Activated CD8-positive, alpha-beta T cell treated with anti-CD3 and anti-CD28 coated beads for 36 hours (primary cell): Measurements from ENCODE around the gene GMCL2. TPM values are rescaled to one million over a fixed set of nuclear protein-coding genes. Genes with fewer than 3 reads are reported as not detected.
A peak's percentile ranks its signal among the peaks of the same experiment; 100 is the strongest.
"Not testable (repeated sequence)": the region's sequence is repeated elsewhere in the genome, so short reads cannot be mapped to it uniquely, and the experiment has no call there.

ENCODE experiments used
- ATAC-seq: fragments of 200-7000 bp; cut with Tn5 transposase; one replicate; pipeline ENCODE4 v1.10.0; 2021; ENCODE audit warnings: mild to moderate bottlenecking, moderate library complexity
- CTCF ChIA-PET: fragments of 350-600 bp; sonication (Branson Sonifier 250); formaldehyde crosslinking; loops from one replicate; lab custom pipeline; 2021; ENCODE audit warnings: antibody characterized with exemption; lab: Charles Lee
- POLR2A ChIA-PET: fragments of 350-600 bp; sonication (Branson Sonifier 250); formaldehyde crosslinking; loops from one replicate; lab custom pipeline; 2021; ENCODE audit warnings: antibody characterized with exemption; lab: Charles Lee
- DNase-seq: peaks from one replicate; pipeline ENCODE4 v3.0.0-alpha.2; 2020
- H3K27ac Mint-ChIP-seq: one replicate; pipeline ENCODE4 v1.8.0; 2021; ENCODE audit warnings: mild to moderate bottlenecking, mixed read lengths
- H3K27me3 Mint-ChIP-seq: one replicate; pipeline ENCODE4 v1.8.0; 2021; ENCODE audit warnings: mixed read lengths
- H3K36me3 Mint-ChIP-seq: one replicate; pipeline ENCODE4 v1.8.0; 2021; ENCODE audit warnings: low read depth, mixed read lengths
- H3K4me1 Mint-ChIP-seq: one replicate; pipeline ENCODE4 v1.8.0; 2021; ENCODE audit warnings: low read depth, mixed read lengths
- H3K4me3 Mint-ChIP-seq: one replicate; pipeline ENCODE4 v1.8.0; 2021; ENCODE audit warnings: mild to moderate bottlenecking, moderate library complexity, mixed read lengths
- H3K9me3 Mint-ChIP-seq: one replicate; pipeline ENCODE4 v1.8.0; 2021; ENCODE audit warnings: mixed read lengths
- CTCF ChIP-seq: fragments of 200-600 bp; IDR thresholded peaks from one replicate; pipeline ENCODE4 v1.8.0; 2022; ENCODE audit warnings: antibody characterized with exemption, mild to moderate bottlenecking
- intact Hi-C: fragments of 100-400 bp; cut with micrococcal nuclease; formaldehyde crosslinking; loops from one replicate; pipeline ENCODE4 v1.10.0; 2022
- total RNA-seq, 2 experiments: library from RNA; stranded (reverse); gene quantifications; one replicate each; pipeline ENCODE4 v1.2.3, GENCODE V29; 2021

GMCL2 gene
- total RNA-seq, 2 experiments from 2014 or later, result not detected

GRCh38 chr5:178231539-178232123 is 44.5 kb upstream of the GMCL2 start:
- Mint-ChIP-seq H3K4me1 (peaks cover 54% of the 10 kb centered on the region), H3K9me3 (no peaks in the 10 kb centered on the region), H3K4me3 (peak overlapping the region; percentile 91), H3K36me3 (peaks cover 51% of the 10 kb centered on the region), H3K27ac (peak overlapping the region; percentile 87), H3K27me3 (no peaks in the 10 kb centered on the region)
- TF ChIP-seq CTCF, result no peak
- intact Hi-C loops, result no loop called here
- ChIA-PET POLR2A (interaction anchor here (0.7 to 21.3 kb wide), 3 partner anchors 9 to 20 kb away, joined by 3 to 431 read pairs (median 20); partner anchors contain the start of gene HNRNPAB), CTCF (interaction anchor here (1.0 to 1.9 kb wide), 3 partner anchors 16 to 358 kb away, joined by 3 to 5 read pairs (median 3); partner anchors contain the start of genes COL23A1 and HNRNPAB)
- DNase-seq (no peak), ATAC-seq (peak; percentile 0)

- no peak for TF ChIP-seq CTCF
- H3K9me3 Mint-ChIP-seq, result no peaks in the 10 kb centered on the region
- ATAC-seq (no peak), DNase-seq (no peak)
- no peaks in the 10 kb centered on the region for H3K27me3 Mint-ChIP-seq
- CTCF ChIA-PET, result interaction anchor here (0.7 to 1.9 kb wide), 5 partner anchors 10 to 359 kb away, joined by 3 to 5 read pairs (median 3); partner anchors contain the start of genes COL23A1 and HNRNPAB
- peaks cover 54% of the 10 kb centered on the region for H3K36me3 Mint-ChIP-seq
- POLR2A ChIA-PET, result interaction anchor here (0.7 to 21.3 kb wide), 3 partner anchors 9 to 19 kb away, joined by 3 to 431 read pairs (median 20); partner anchors contain the start of gene HNRNPAB
- H3K27ac Mint-ChIP-seq, result peak overlapping the region; percentile 87
- intact Hi-C loops, result no loop called here
- peak overlapping the region; percentile 91 for H3K4me3 Mint-ChIP-seq
- H3K4me1 Mint-ChIP-seq, result peaks cover 51% of the 10 kb centered on the region
These were observed 43.8 kb upstream of the GMCL2 start for GRCh38 chr5:178230879-178231538.

- peak overlapping the region; percentile 87 for H3K27ac Mint-ChIP-seq
- no peak for ATAC-seq
- ChIA-PET POLR2A (interaction anchor here (3.3 to 21.3 kb wide), 2 partner anchors 8 to 18 kb away, joined by 20 to 431 read pairs; partner anchors contain the start of gene HNRNPAB), CTCF (interaction anchor here (0.9 to 2.6 kb wide), 3 partner anchors 12 to 360 kb away, joined by 3 to 5 read pairs (median 5); partner anchors contain the start of genes COL23A1 and HNRNPAB)
- H3K4me1 Mint-ChIP-seq, result peaks cover 47% of the 10 kb centered on the region
- H3K36me3 Mint-ChIP-seq, result peaks cover 62% of the 10 kb centered on the region
- H3K9me3 Mint-ChIP-seq, result no peaks in the 10 kb centered on the region
- no peak for TF ChIP-seq CTCF
- H3K4me3 Mint-ChIP-seq, result peak overlapping the region; percentile 91
- no peak for DNase-seq
- no peaks in the 10 kb centered on the region for H3K27me3 Mint-ChIP-seq
- intact Hi-C loops, result no loop called here
These were observed 42.7 kb upstream of the GMCL2 start for GRCh38 chr5:178229861-178230260.

- ChIA-PET POLR2A (interaction anchor here (1.0 to 21.3 kb wide), 2 partner anchors 17 to 28 kb away, joined by 4 to 431 read pairs; partner anchors contain the start of gene HNRNPAB), CTCF (interaction anchor here (1.1 to 2.6 kb wide), 2 partner anchors 51 to 361 kb away, joined by 3 to 5 read pairs; partner anchors contain the start of gene COL23A1)
- intact Hi-C loops, H3K9me3 Mint-ChIP-seq, ATAC-seq, DNase-seq, H3K27me3 Mint-ChIP-seq: not testable (repeated sequence)
- peak overlapping the region; percentile 14 for H3K27ac Mint-ChIP-seq
- H3K4me3 Mint-ChIP-seq, result peak overlapping the region; percentile 20
- H3K4me1 Mint-ChIP-seq, result peaks cover 41% of the 10 kb centered on the region
- H3K36me3 Mint-ChIP-seq, result peaks cover 63% of the 10 kb centered on the region
These were observed 41.9 kb upstream of the GMCL2 start for GRCh38 chr5:178229111-178229510.

- peaks cover 65% of the 10 kb centered on the region for H3K36me3 Mint-ChIP-seq
- ATAC-seq, result no peak
These were observed 41.4 kb upstream of the GMCL2 start for GRCh38 chr5:178228609-178229008.

More at GRCh38 chr5:178228609-178229008, 41.4 kb upstream of the GMCL2 start:
- H3K4me3 Mint-ChIP-seq, result no peak overlapping the region
- H3K4me1 Mint-ChIP-seq, result peaks cover 39% of the 10 kb centered on the region
- intact Hi-C loops, result no loop called here
- no peak for DNase-seq
- no peak for TF ChIP-seq CTCF
- no peaks in the 10 kb centered on the region for H3K27me3 Mint-ChIP-seq
- H3K9me3 Mint-ChIP-seq, result no peaks in the 10 kb centered on the region
- CTCF ChIA-PET, result interaction anchor here (1.1 to 2.6 kb wide), 2 partner anchors 52 to 362 kb away, joined by 3 to 5 read pairs; partner anchors contain the start of gene COL23A1
- H3K27ac Mint-ChIP-seq, result no peak overlapping the region
- POLR2A ChIA-PET, result interaction anchor here (1.0 to 21.3 kb wide), 2 partner anchors 17 to 27 kb away, joined by 4 to 431 read pairs; partner anchors contain the start of gene HNRNPAB
